Activated naive CD4-positive, alpha-beta T cell treated with anti-CD3 and anti-CD28 coated beads for 36 hours (primary cell): ENCODE results near the gene REEP3. TPM values are rescaled to one million over a fixed set of nuclear protein-coding genes. Genes with fewer than 3 reads are reported as not detected.

Experiments
- CTCF ChIA-PET: fragments of 350-600 bp; sonication (Branson Sonifier 250); formaldehyde crosslinking; loops from one replicate; lab custom pipeline; 2021; ENCODE audit warnings: antibody characterized with exemption; lab: Charles Lee
- DNase-seq: peaks from one replicate; pipeline ENCODE4 v3.0.0-alpha.2; 2020
- H3K27ac Mint-ChIP-seq: one replicate; pipeline ENCODE4 v1.8.0; 2021; ENCODE audit warnings: mild to moderate bottlenecking, mixed read lengths
- H3K27me3 Mint-ChIP-seq: one replicate; pipeline ENCODE4 v1.8.0; 2021; ENCODE audit warnings: low read depth, mixed read lengths
- H3K36me3 Mint-ChIP-seq: one replicate; pipeline ENCODE4 v1.8.0; 2021; ENCODE audit warnings: low read depth, mixed read lengths
- H3K4me1 Mint-ChIP-seq: one replicate; pipeline ENCODE4 v1.8.0; 2021; ENCODE audit warnings: low read depth, mixed read lengths
- H3K4me3 Mint-ChIP-seq: one replicate; pipeline ENCODE4 v1.8.0; 2021; ENCODE audit warnings: mild to moderate bottlenecking, moderate library complexity, mixed read lengths
- H3K9me3 Mint-ChIP-seq: one replicate; pipeline ENCODE4 v1.8.0; 2021; ENCODE audit warnings: mixed read lengths
- intact Hi-C: fragments of 100-400 bp; cut with micrococcal nuclease; formaldehyde crosslinking; loops from one replicate; pipeline ENCODE4 v1.15.1; 2023
- total RNA-seq, 2 experiments: library from RNA; stranded (reverse); gene quantifications; one replicate each; pipeline ENCODE4 v1.2.3, GENCODE V29; 2021

REEP3 gene
- total RNA-seq, 2 experiments from 2014 or later: 11.2 to 11.9 TPM

DNA sequence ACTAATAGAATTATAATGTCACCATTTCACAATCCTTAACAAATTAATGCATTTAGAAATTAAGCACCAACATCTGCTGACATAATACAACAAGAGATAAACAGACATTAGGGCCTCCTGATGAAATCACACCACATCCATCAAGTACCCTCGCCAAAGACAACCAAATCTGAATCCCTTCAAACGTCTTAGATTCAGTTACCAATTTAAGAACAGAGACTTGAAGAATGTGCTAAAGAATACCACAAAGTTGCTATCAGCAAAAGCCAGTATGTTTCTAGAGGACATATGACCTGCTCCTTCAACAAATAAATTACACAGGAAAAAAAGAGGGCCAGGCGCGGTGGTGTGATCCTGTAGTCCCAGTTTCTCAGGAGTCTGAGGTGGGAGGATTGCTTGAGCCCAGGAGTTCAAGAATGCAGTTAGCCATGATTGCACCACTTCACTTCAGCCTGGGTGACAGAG lies 144.5 kb downstream of the REEP3 start:
- H3K4me1 Mint-ChIP-seq: peaks cover 2% of the 10 kb centered on the region
- no peak for DNase-seq
- H3K9me3 Mint-ChIP-seq: no peaks in the 10 kb centered on the region
- CTCF ChIA-PET: interaction anchor here (0.7 to 1.6 kb wide), 2 partner anchors 35 to 55 kb away, joined by 3 to 4 read pairs; no protein-coding TSS in a partner anchor
- H3K27ac Mint-ChIP-seq: no peak overlapping the region
- H3K4me3 Mint-ChIP-seq: no peak overlapping the region
- H3K36me3 Mint-ChIP-seq: no peaks in the 10 kb centered on the region
- no peaks in the 10 kb centered on the region for H3K27me3 Mint-ChIP-seq
- intact Hi-C loops: no loop called here

DNA sequence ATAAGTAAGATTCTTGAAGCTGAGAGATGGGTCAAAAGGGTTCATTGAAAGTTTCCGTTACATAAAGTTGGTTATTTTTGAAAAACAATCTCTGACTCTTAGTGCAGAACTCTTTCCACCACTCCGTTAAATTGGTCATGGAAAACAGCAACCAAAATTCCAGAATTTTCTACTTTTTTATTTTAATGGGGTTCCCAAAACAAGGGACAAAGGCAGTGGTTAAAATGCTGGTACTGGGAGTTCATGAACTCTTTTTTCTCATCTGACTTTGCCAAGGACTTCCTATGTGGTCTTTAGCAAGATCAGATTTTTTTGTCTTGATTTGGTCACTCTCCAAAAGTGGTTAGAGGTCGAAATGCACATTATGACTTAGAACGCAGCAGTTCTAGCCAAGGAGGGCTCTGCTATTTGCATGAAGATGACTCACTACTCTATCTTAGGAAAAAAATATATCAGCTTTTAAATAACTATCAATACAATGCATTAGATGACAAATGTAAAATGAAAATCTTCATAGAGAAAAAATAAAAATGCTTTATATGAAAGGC lies 145.7 kb downstream of the REEP3 start:
- DNase-seq: no peak
- Mint-ChIP-seq H3K9me3 (no peaks in the 10 kb centered on the region), H3K36me3 (no peaks in the 10 kb centered on the region), H3K27ac (no peak overlapping the region), H3K27me3 (no peaks in the 10 kb centered on the region), H3K4me3 (no peak overlapping the region), H3K4me1 (peaks cover 2% of the 10 kb centered on the region)
- intact Hi-C loops: no loop called here
- CTCF ChIA-PET: no interaction called here

DNA sequence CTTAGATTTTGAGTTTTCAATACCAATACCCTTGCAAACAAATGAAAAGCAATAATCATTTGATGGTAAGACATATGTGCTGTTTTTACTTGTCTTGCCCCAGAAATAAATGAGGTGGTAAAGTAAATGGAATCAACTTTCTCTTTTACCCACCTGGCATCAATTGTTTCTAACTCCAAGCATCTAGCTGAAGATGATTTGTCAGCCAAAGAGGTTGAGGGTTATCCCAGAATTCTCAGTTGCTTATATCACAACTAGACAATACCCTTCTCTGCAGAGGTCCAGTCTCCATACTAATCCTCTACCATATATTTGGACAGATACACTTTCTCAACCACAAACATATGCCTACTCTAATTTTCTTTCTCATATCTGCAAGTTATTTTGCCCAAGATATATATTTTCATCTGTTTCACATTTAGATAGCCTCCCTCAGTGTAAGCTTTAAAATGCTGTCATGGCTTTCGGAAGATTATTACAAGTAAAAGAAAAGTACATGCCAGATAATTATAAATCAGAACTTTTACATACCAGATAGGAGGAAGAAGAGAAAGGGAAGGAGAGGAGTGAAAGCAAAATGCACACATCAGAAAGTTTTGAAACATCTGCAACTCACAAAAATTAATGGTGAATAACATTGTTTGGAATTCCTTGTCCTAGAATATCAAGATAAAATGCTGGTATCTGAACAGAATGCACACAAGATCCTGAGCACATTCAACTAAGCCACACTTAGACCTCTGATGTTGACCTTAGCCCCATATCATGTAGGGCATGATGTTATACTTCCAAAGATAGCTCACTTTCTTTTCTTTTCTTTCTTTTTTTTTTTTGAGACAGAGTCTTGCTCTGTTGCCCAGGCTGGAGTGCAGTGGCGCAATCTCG lies 146.6 kb downstream of the REEP3 start:
- no peak for DNase-seq
- Mint-ChIP-seq H3K9me3 (no peaks in the 10 kb centered on the region), H3K27ac (no peak overlapping the region), H3K4me3 (no peak overlapping the region), H3K4me1 (peaks cover 2% of the 10 kb centered on the region), H3K27me3 (no peaks in the 10 kb centered on the region), H3K36me3 (no peaks in the 10 kb centered on the region)
- intact Hi-C loops: no loop called here
- CTCF ChIA-PET: interaction anchor here (1.2 kb wide), 1 partner anchor 37 kb away, joined by 4 read pairs; no protein-coding TSS in a partner anchor

DNA sequence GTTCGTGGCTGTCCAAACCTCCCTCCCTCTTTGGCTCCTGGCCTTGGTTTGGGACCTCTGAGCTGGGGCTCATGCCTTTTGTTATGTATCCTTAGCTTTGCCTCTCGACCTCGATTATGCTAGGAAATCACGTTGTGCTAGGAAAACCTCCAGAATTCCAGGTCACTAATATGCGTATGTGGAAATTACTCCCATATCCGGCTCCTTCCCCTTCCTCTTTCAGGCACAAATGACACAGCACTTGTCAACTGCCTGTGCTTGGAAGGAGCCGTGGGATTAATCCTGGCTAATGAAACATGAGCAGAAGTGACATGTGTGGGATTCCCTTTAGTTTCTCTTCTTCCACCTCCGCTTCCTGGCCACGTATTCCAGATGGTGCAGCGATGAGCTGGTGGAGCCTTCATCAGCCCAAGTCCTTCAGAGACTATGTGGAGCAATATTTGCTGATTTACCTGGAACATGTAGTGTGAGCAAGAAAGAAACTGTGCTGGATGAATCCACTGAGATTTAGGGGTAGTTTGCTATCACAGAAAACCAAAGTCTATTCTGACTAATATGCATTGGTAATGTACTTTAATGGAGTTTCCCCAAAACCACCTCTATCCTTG lies 149.2 kb downstream of the REEP3 start:
- no peaks in the 10 kb centered on the region for H3K36me3 Mint-ChIP-seq
- DNase-seq: no peak
- H3K27me3 Mint-ChIP-seq: no peaks in the 10 kb centered on the region
- no peak overlapping the region for H3K4me3 Mint-ChIP-seq
- intact Hi-C loops: no loop called here
- H3K27ac Mint-ChIP-seq: no peak overlapping the region
- CTCF ChIA-PET: interaction anchor here (1.6 kb wide), 1 partner anchor 12 kb away, joined by 4 read pairs; no protein-coding TSS in a partner anchor
- H3K4me1 Mint-ChIP-seq: peaks cover 2% of the 10 kb centered on the region
- no peaks in the 10 kb centered on the region for H3K9me3 Mint-ChIP-seq

DNA sequence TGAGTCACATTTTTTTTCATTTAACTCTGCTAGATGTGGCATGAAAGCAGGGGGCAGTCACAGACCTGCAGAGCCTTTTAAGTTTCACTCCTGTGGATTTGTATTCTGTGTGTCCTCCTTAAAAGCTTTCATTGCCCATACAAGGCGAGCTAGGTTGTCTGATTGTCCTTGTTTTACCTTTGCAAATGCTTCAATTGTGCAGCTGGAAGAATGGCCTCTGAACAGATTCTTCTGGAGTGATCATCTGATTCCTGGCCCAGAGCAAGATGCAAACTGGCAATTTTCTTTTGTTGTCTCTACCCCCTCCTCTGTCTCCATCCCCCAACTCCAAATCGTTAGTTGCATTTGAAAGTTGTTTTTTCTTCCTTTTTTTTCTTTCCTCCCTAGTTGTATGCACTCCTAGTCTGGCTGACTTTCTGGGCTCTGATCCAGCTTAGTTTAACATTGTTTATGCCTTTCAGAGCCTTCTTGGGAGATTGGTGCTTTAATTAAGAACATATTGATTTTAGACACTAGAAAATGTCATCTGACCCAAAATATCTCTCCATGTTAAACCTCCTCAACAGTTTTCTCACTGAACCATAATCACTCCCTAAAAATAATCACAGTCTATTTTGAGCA lies 150.2 kb downstream of the REEP3 start:
- no peaks in the 10 kb centered on the region for H3K36me3 Mint-ChIP-seq
- DNase-seq: no peak
- CTCF ChIA-PET: interaction anchor here (1.6 kb wide), 1 partner anchor 11 kb away, joined by 4 read pairs; no protein-coding TSS in a partner anchor
- intact Hi-C loops: loop anchor here (1.0 kb wide), 1 partner anchor 49 kb away; no protein-coding TSS in a partner anchor
- no peaks in the 10 kb centered on the region for H3K27me3 Mint-ChIP-seq
- H3K27ac Mint-ChIP-seq: no peak overlapping the region
- H3K4me1 Mint-ChIP-seq: peaks cover 2% of the 10 kb centered on the region
- no peaks in the 10 kb centered on the region for H3K9me3 Mint-ChIP-seq
- H3K4me3 Mint-ChIP-seq: no peak overlapping the region

DNA sequence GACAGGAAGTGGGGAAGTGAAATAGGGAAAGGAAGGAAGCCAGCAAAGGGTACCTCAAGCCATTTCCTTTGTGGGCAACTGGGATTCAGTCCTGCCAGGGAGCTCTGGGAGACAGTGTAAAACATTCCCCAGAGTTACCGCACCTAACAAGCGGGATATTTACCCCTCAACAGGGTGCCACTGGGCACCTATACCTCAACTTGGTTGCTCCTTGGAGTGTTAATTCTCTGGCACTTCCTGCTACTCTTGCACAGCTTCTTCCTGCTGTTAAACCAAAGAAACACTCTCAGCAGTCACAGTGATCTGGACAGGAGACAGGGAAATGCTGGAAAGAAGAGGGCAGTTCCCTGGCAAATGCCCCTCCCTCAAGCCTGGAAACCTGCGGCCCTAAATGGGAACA lies 151.3 kb downstream of the REEP3 start:
- no peaks in the 10 kb centered on the region for H3K36me3 Mint-ChIP-seq
- H3K9me3 Mint-ChIP-seq: no peaks in the 10 kb centered on the region
- CTCF ChIA-PET: no interaction called here
- no peak overlapping the region for H3K4me3 Mint-ChIP-seq
- H3K27ac Mint-ChIP-seq: no peak overlapping the region
- no peaks in the 10 kb centered on the region for H3K27me3 Mint-ChIP-seq
- no peak for DNase-seq
- intact Hi-C loops: no loop called here
- H3K4me1 Mint-ChIP-seq: peaks cover 2% of the 10 kb centered on the region

DNA sequence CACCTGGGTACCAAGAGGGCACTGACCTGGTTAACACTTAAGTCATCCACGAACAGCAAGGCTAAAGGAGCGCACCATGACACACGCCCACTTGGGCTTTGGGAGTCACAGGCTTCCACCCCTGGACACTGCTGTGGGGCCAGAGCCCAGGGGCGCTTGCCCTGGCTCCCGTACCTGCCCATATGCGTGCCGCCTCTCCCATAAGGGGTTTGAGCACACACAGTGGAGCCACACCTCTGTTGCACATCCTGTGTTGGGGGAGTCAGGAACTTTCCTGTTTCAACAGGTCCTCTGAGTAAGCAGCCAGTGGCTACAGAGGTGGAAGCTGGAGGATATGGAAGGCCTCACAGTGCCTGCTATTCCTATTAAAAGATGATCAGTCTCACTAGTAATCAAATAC lies 152.0 kb downstream of the REEP3 start:
- no peaks in the 10 kb centered on the region for H3K9me3 Mint-ChIP-seq
- H3K36me3 Mint-ChIP-seq: no peaks in the 10 kb centered on the region
- H3K27ac Mint-ChIP-seq: no peak overlapping the region
- no peaks in the 10 kb centered on the region for H3K27me3 Mint-ChIP-seq
- intact Hi-C loops: no loop called here
- H3K4me1 Mint-ChIP-seq: peaks cover 2% of the 10 kb centered on the region
- CTCF ChIA-PET: no interaction called here
- no peak overlapping the region for H3K4me3 Mint-ChIP-seq
- DNase-seq: no peak

DNA sequence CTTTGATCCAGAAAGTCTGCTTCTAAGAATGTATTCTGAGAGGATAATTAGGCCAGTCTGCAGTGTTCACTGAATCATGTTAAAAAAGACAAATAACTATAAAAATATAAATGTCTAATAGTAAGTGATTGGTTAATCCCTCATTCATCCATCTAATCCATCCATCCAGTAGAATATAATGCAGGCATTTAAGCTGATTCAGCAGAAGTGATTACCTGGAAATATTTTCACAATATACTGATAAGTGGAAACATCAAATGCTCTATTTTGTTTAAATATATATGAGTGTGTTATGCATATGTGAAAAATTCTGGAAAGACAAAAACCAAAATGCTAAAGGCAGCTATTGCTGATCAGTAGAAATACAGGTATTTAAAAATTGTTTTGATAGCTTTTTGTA lies 152.6 kb downstream of the REEP3 start:
- Mint-ChIP-seq H3K27me3 (no peaks in the 10 kb centered on the region), H3K9me3 (no peaks in the 10 kb centered on the region), H3K4me1 (peaks cover 2% of the 10 kb centered on the region), H3K4me3 (no peak overlapping the region), H3K27ac (no peak overlapping the region), H3K36me3 (no peaks in the 10 kb centered on the region)
- intact Hi-C loops: no loop called here
- CTCF ChIA-PET: interaction anchor here (1.3 kb wide), 1 partner anchor 46 kb away, joined by 9 read pairs; no protein-coding TSS in a partner anchor
- DNase-seq: no peak

Other genes with a start within 250 kb of the REEP3 start
- gene JMJD1C, start 55.4 kb upstream of the REEP3 start, total RNA-seq: 10 to 100 TPM; 54.1 to 56.6 TPM